Bronchial epithelial cell (primary cell): ENCODE data around the gene ACE. TPM values are rescaled to one million over a fixed set of nuclear protein-coding genes. Genes with fewer than 3 reads are reported as not detected.

Source experiments
- DNase-seq: peaks from one replicate; pipeline ENCODE4 v3.0.0-alpha.2; 2010; ENCODE audit warnings: low read depth
- FAIRE-seq: peaks from 2 replicates; lab custom pipeline; 2011; peaks lifted over from hg19 to GRCh38; lab: Jason Lieb, UNC
- H3K27me3 ChIP-seq: 2 replicates; pipeline ENCODE4 v1.5.1; 2011; ENCODE audit warnings: low read length; ENCODE audit not compliant: control insufficient read depth, insufficient read depth
- H3K36me3 ChIP-seq: 2 replicates; pipeline ENCODE4 v1.5.1; 2011; ENCODE audit warnings: low read length; ENCODE audit not compliant: control insufficient read depth, insufficient read depth
- H3K4me3 ChIP-seq: 2 replicates; pipeline ENCODE4 v1.5.1; 2011; ENCODE audit warnings: mild to moderate bottlenecking, low read depth, low read length, control low read depth
- total RNA-seq: library from RNA; depleted of rRNA; stranded (reverse); fragments of >200 nt; gene quantifications from 2 replicates; pipeline ENCODE4 v1.2.1, GENCODE V29; 2014
- TF ChIP-seq, protein P1 (sequence below): IDR thresholded peaks from 2 replicates; pipeline ENCODE4 v1.5.1; 2011; ENCODE audit warnings: mild to moderate bottlenecking, moderate library complexity, low read length, control low read depth, inconsistent platforms; ENCODE audit not compliant: insufficient read depth, severe bottlenecking

Gene ACE
- total RNA-seq, 1 donor from 2014 or later = not detected

GRCh38 chr17:63525190-63525946 lies 48.5 kb downstream of the ACE start:
- DNase-seq (no peak), FAIRE-seq (peak; percentile 79)
- peaks cover 10% of the 10 kb centered on the region for H3K27me3 ChIP-seq
- TF ChIP-seq, protein P1, sequence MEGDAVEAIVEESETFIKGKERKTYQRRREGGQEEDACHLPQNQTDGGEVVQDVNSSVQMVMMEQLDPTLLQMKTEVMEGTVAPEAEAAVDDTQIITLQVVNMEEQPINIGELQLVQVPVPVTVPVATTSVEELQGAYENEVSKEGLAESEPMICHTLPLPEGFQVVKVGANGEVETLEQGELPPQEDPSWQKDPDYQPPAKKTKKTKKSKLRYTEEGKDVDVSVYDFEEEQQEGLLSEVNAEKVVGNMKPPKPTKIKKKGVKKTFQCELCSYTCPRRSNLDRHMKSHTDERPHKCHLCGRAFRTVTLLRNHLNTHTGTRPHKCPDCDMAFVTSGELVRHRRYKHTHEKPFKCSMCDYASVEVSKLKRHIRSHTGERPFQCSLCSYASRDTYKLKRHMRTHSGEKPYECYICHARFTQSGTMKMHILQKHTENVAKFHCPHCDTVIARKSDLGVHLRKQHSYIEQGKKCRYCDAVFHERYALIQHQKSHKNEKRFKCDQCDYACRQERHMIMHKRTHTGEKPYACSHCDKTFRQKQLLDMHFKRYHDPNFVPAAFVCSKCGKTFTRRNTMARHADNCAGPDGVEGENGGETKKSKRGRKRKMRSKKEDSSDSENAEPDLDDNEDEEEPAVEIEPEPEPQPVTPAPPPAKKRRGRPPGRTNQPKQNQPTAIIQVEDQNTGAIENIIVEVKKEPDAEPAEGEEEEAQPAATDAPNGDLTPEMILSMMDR = no peak
- H3K36me3 ChIP-seq = no peaks in the 10 kb centered on the region
- H3K4me3 ChIP-seq = no peak overlapping the region

DNA sequence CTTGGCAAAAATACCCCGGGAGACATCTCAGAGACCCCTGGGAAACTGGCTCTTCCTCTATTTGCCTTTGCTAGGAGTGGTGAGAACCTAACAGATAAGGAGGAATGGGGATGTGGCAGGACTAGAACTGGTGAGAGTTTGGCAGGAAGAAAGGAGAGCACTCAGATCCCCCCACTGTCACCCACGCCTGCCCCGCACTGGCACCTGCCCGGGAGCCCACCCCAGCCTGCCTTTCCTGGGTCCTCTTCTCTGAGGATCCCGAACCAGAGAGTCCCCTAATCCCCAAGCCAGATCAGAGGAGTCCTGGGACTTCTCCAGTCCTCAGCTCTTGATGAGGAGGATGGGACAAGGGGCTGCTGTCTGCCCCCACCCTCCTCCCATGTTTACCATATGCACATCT lies 50.0 kb downstream of the ACE start:
- no peak for FAIRE-seq
- TF ChIP-seq, protein P1 = no peak
- H3K27me3 ChIP-seq = peaks cover 9% of the 10 kb centered on the region

GRCh38 chr17:63528183-63528582 lies 51.3 kb downstream of the ACE start:
- Histone ChIP-seq H3K4me3 (no peak overlapping the region), H3K27me3 (peaks cover 9% of the 10 kb centered on the region), H3K36me3 (no peaks in the 10 kb centered on the region)
- no peak for FAIRE-seq
- TF ChIP-seq, protein P1 = no peak
- no peak for DNase-seq

More for the DNA sequence above, 50.0 kb downstream of the ACE start:
- no peak overlapping the region for H3K4me3 ChIP-seq
- H3K36me3 ChIP-seq = no peaks in the 10 kb centered on the region
- no peak for DNase-seq

DNA sequence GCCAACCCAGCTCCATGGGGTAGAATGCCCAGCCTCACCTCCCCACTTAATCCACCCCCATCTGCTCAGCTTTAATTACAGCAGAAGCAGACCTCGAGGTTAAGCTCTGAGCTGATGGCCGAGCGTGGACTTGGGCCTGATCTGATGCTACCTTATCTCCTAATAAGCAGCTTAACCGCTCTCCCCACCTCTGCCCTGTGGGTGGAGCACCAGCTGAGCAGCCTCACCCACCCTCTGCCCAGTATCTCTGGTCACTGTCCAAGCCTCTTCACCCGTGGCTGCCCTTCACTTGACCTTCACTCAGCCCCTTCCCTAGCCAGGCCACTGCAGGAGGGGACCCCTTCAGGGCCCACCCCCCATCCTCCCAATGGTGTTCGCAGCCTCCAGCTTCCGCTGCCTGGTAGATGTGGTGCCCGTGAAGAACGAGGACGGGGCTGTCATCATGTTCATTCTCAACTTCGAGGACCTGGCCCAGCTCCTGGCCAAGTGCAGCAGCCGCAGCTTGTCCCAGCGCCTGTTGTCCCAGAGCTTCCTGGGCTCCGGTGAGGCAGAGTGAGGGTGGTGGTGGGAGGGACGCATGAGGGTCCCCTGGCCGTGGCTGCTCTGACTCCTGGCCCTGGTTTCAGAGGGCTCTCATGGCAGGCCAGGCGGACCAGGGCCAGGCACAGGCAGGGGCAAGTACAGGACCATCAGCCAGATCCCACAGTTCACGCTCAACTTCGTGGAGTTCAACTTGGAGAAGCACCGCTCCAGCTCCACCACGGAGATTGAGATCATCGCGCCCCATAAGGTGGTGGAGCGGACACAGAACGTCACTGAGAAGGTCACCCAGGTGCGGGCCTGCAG lies 53.1 kb downstream of the ACE start:
- peak; percentile 36 for FAIRE-seq
- no peak for DNase-seq
- TF ChIP-seq, protein P1 = no peak
- Histone ChIP-seq H3K27me3 (peaks cover 8% of the 10 kb centered on the region), H3K4me3 (no peak overlapping the region), H3K36me3 (no peaks in the 10 kb centered on the region)

DNA sequence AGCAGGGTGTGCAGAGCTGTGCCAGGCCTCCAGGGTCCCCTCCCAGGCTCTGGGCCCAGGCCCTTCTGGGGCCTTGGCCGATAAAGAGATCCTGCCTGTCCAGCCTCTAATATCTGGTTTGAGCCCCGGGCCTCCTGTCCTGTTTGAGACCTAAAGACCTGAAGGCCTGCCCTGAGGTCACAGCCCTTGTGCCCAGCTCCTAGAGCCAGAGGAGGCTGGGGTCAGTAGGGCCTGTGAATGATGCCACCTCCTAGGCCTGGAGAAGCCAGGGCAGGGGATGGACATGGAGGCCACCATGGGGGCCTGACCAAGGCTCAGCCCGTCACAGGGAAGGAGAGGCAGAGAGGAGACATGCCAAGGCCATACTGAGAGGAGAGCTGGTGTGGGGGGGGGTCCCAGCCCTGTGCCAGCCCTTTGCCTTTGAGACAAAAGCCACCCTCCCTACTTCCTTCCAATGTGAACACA lies 53.7 kb downstream of the ACE start:
- FAIRE-seq (no peak), DNase-seq (no peak)
- TF ChIP-seq, protein P1 = no peak
- H3K36me3 ChIP-seq = no peaks in the 10 kb centered on the region
- peaks cover 7% of the 10 kb centered on the region for H3K27me3 ChIP-seq
- no peak overlapping the region for H3K4me3 ChIP-seq
